GM12878 (cell line): ENCODE data around the gene EBLN1. TPM values are rescaled to one million over a fixed set of nuclear protein-coding genes. Genes with fewer than 3 reads are reported as not detected.

Source experiments
- ATAC-seq: fragments of 200-7000 bp; cut with Tn5 transposase; 3 replicates; pipeline ENCODE4 v1.9.1; 2020; ENCODE audit warnings: mild to moderate bottlenecking, moderate library complexity
- BruUV-seq: library from RNA; stranded (reverse); fragments of 400-500 nt; replicated peaks from 2 replicates; lab custom pipeline; 2021; lab: Mats Ljungman, UMichigan
- CTCF ChIA-PET: fragments of 300-600 bp; sonication (Branson Sonifier 250); formaldehyde crosslinking; extraction: SDS; loops from one replicate; lab custom pipeline; 2021; ENCODE audit warnings: inconsistent platforms; lab: Yijun Ruan, JAX
- POLR2A ChIA-PET: fragments of 350-600 bp; formaldehyde crosslinking; extraction: SDS; loops from one replicate; lab custom pipeline; 2021; ENCODE audit warnings: inconsistent platforms; lab: Charles Lee
- RAD21 ChIA-PET: fragments of 300-600 bp; sonication (Branson Sonifier 250); formaldehyde crosslinking; loops from one replicate; lab custom pipeline; 2023; ENCODE audit warnings: antibody characterized with exemption; ENCODE audit not compliant: unreplicated experiment; lab: Charles Lee
- SMC1A ChIA-PET: fragments of 300-600 bp; sonication (Branson Sonifier 250); formaldehyde crosslinking; loops from one replicate; lab custom pipeline; 2023; ENCODE audit not compliant: unreplicated experiment, uncharacterized antibody; lab: Charles Lee
- DNase-seq: peaks from one replicate; pipeline ENCODE4 v3.0.0-alpha.2; 2011; ENCODE audit warnings: low read depth, low spot score
- FAIRE-seq: peaks from 3 replicates; lab custom pipeline; 2011; peaks lifted over from hg19 to GRCh38; lab: Jason Lieb, UNC
- H2AFZ ChIP-seq: 2 replicates; pipeline ENCODE4 v1.6.0; 2011; ENCODE audit warnings: low read depth, low read length, control low read depth; ENCODE audit not compliant: control insufficient read depth
- H3K27ac ChIP-seq: 2 replicates; pipeline ENCODE4 v1.5.1; 2011; ENCODE audit warnings: control low read depth; ENCODE audit not compliant: control insufficient read depth, insufficient read depth
- H3K27me3 ChIP-seq, 2 experiments: replicated peaks in 1 of 2; 2 replicates each; pipeline versions ENCODE4 v1.6.0 to v1.6.1; 2011; ENCODE audit warnings: low read length in 1 of 2; ENCODE audit not compliant: control insufficient read depth in 2 of 2, insufficient read depth in 2 of 2
- H3K36me3 ChIP-seq, 2 experiments: 2 replicates each; pipeline ENCODE4 v1.5.1; 2011; ENCODE audit warnings: low read length in 1 of 2; ENCODE audit not compliant: control insufficient read depth in 2 of 2, insufficient read depth in 2 of 2
- H3K4me1 ChIP-seq: 2 replicates; pipeline ENCODE4 v1.6.1; 2011; ENCODE audit warnings: mild to moderate bottlenecking, low read length, moderate library complexity, mixed read lengths; ENCODE audit not compliant: control insufficient read depth, insufficient read depth
- H3K4me2 ChIP-seq: 2 replicates; pipeline ENCODE4 v1.6.0; 2011; ENCODE audit warnings: control low read depth; ENCODE audit not compliant: control insufficient read depth, insufficient read depth
- H3K4me3 ChIP-seq: fragments of 200-600 bp; sonication (generic); 2 replicates; pipeline ENCODE4 v1.5.1; 2016
- H3K79me2 ChIP-seq: 2 replicates; pipeline ENCODE4 v1.6.0; 2011; ENCODE audit warnings: low read length; ENCODE audit not compliant: control insufficient read depth, insufficient read depth
- H3K9ac ChIP-seq: 2 replicates; pipeline ENCODE4 v1.8.0; 2011; ENCODE audit warnings: low read length, control low read depth, mixed read lengths; ENCODE audit not compliant: control insufficient read depth, insufficient read depth
- H3K9me3 ChIP-seq: replicated peaks from 3 replicates; pipeline ENCODE4 v1.5.1; 2011; ENCODE audit warnings: mild to moderate bottlenecking, low read length; ENCODE audit not compliant: control insufficient read depth, insufficient read depth
- H4K20me1 ChIP-seq: 2 replicates; pipeline ENCODE4 v1.6.0; 2011; ENCODE audit not compliant: control insufficient read depth, insufficient read depth
- BHLHE40 ChIP-seq, 2 experiments: fragments of 450-650 bp in 1 of 2; IDR thresholded peaks; 2 replicates each; pipeline ENCODE4 v1.6.1; 2011 to 2017; ENCODE audit warnings: low read depth in 2 of 2, borderline replicate concordance in 1 of 2, improper control_type of control experiment in 1 of 2, low read length in 1 of 2, mild to moderate bottlenecking in 1 of 2
- EED ChIP-seq: sonication (generic); IDR thresholded peaks from 2 replicates; pipeline ENCODE4 v1.6.1; 2016; ENCODE audit warnings: antibody characterized with exemption, low read depth
- GABPA ChIP-seq: IDR thresholded peaks from 2 replicates; pipeline ENCODE4 v1.6.1; 2014; ENCODE audit warnings: antibody characterized with exemption, low read depth, mild to moderate bottlenecking, inconsistent platforms
- HCFC1 ChIP-seq: fragments of 150-350 bp; IDR thresholded peaks from 2 replicates; pipeline ENCODE4 v1.6.1; 2014; ENCODE audit warnings: low read length
- MLLT1 ChIP-seq: fragments of 450-650 bp; IDR thresholded peaks from 2 replicates; pipeline ENCODE4 v1.6.1; 2016; ENCODE audit warnings: mild to moderate bottlenecking
- NR2C1 ChIP-seq: fragments of 450-650 bp; IDR thresholded peaks from 2 replicates; pipeline ENCODE4 v1.6.1; 2017; ENCODE audit warnings: antibody characterized with exemption, mild to moderate bottlenecking, moderate library complexity
- SMC3 ChIP-seq: IDR thresholded peaks from 2 replicates; pipeline ENCODE4 v1.6.1; 2011; ENCODE audit warnings: low read length, improper control_type of control experiment, borderline replicate concordance
- SREBF2 ChIP-seq: IDR thresholded peaks from 2 replicates; pipeline ENCODE4 v1.6.1; 2012; ENCODE audit warnings: mild to moderate bottlenecking, low read length
- ZBED1 ChIP-seq: IDR thresholded peaks from 2 replicates; pipeline ENCODE4 v1.6.1; 2016; ENCODE audit warnings: borderline replicate concordance
- ZNF592 ChIP-seq: fragments of 450-650 bp; IDR thresholded peaks from 2 replicates; pipeline ENCODE4 v1.6.1; 2017; ENCODE audit warnings: mild to moderate bottlenecking, moderate library complexity
- WGBS: methylation state at CpG from one replicate; pipeline ENCODE4 v1.1.6; 2016; ENCODE audit warnings: low lambda C conversion rate; ENCODE audit not compliant: insufficient replicate concordance, insufficient coverage; ENCODE audit errors: missing lambda C conversion rate; 5-methylcytosine and 5-hydroxymethylcytosine counted together
- in situ Hi-C: fragments of 300-500 bp; cut with MboI; formaldehyde crosslinking; loops from 9 replicates; pipeline ENCODE4 v1.14.3; 2018; ENCODE audit warnings: mixed read lengths
- intact Hi-C: fragments of 100-400 bp; cut with micrococcal nuclease; formaldehyde crosslinking; loops from one replicate; pipeline ENCODE4 v1.14.2; 2022; ENCODE audit not compliant: unreplicated experiment
- polyA plus RNA-seq, 11 experiments: library from polyadenylated mRNA; depleted of rRNA in 4 of 11; unstranded in 6 of 11; stranded (reverse) in 5 of 11; fragments of >200 nt; fragmentation: Nextera tagmentation in 4 of 11; fragmentation: Illumina TruSeq in 1 of 11; extraction: Ambion mirVana in 4 of 11; extraction: Trizol in 1 of 11; gene quantifications; 1 replicate in 1 of 11; 2 replicates in 10 of 11; pipeline versions ENCODE4 v1.2.1 to v1.2.3, GENCODE V29; 2011 to 2016; ENCODE audit warnings: inconsistent platforms in 2 of 11, missing spikeins in 2 of 11, low read depth in 1 of 11
- total RNA-seq, 4 experiments: library from RNA; depleted of rRNA in 3 of 4; stranded (reverse); fragments of >200 nt in 3 of 4; fragmentation: Illumina TruSeq in 1 of 4; extraction: Trizol in 1 of 4; gene quantifications; 2 replicates each; pipeline versions ENCODE4 v1.2.1 to v1.2.3, GENCODE V29; 2013 to 2021

The EBLN1 gene
- total and polyA plus RNA-seq, 10 of the 15 experiments (the other 5 are each of a cell fraction or from before 2014, with no cell fraction given): not detected

GRCh38 chr10:22185586-22185985, 32.2 kb downstream of the EBLN1 start:
- Histone ChIP-seq H3K79me2 (no peaks in the 10 kb centered on the region), H3K27me3 (no peaks in the 10 kb centered on the region; a peak in 1 of 4 replicates), H3K4me3 (no peak overlapping the region), H3K4me2 (no peak overlapping the region), H3K4me1 (no peaks in the 10 kb centered on the region), H3K36me3 (no peaks in the 10 kb centered on the region), H2AFZ (no peak overlapping the region), H4K20me1 (no peaks in the 10 kb centered on the region), H3K9ac (no peak overlapping the region), H3K27ac (no peak overlapping the region), H3K9me3 (no peaks in the 10 kb centered on the region)
- no peak for FAIRE-seq
- 14% methylated on average over 4 of the region's 4 CpGs for WGBS
- no peak for ATAC-seq
- no TSS peak for BruUV-seq
- DNase-seq: no peak
- ChIA-PET CTCF (no interaction called here), POLR2A (no interaction called here), SMC1A (no interaction called here), RAD21 (no interaction called here)
- TF ChIP-seq HCFC1 (no peak), EED (no peak), ZBED1 (no peak), NR2C1 (no peak), GABPA (no peak), MLLT1 (no peak)
- intact Hi-C loops (no loop called here), in situ Hi-C loops (no loop called here)

- no peaks in the 10 kb centered on the region for H3K79me2 ChIP-seq
- no peak for TF ChIP-seq ZNF592
- TF ChIP-seq SMC3: no peak
- no peak for TF ChIP-seq BHLHE40 (IDR thresholded peaks at IDR 0.05; ENCODE audit: borderline replicate concordance in 1 of 2, low read depth in 2 of 2, low read length in 1 of 2)
- no peak for TF ChIP-seq EED
- no peak for TF ChIP-seq SREBF2
- no peak for TF ChIP-seq HCFC1
Observed at GRCh38 chr10:22183771-22184461, 33.9 kb downstream of the EBLN1 start.

More at GRCh38 chr10:22183771-22184461, 33.9 kb downstream of the EBLN1 start:
- DNase-seq (no peak), ATAC-seq (no peak), FAIRE-seq (no peak)
- POLR2A ChIA-PET: no interaction called here
- WGBS: 67% methylated on average over 5 of the region's 5 CpGs
- Histone ChIP-seq H3K4me1 (no peaks in the 10 kb centered on the region), H3K9me3 (no peaks in the 10 kb centered on the region), H3K4me2 (no peak overlapping the region), H3K9ac (no peak overlapping the region), H3K36me3 (no peaks in the 10 kb centered on the region), H3K27me3 (no peaks in the 10 kb centered on the region; a peak in 1 of 4 replicates), H3K4me3 (no peak overlapping the region), H3K27ac (no peak overlapping the region), H2AFZ (no peak overlapping the region), H4K20me1 (no peaks in the 10 kb centered on the region)
- BruUV-seq: no TSS peak
- intact Hi-C loops (no loop called here), in situ Hi-C loops (no loop called here)
- CTCF ChIA-PET: no interaction called here
- RAD21 ChIA-PET: no interaction called here
- SMC1A ChIA-PET: interaction anchor here (1.2 kb wide), 1 partner anchor 555 kb away, joined by 3 read pairs; no protein-coding TSS in a partner anchor
